Frontal cortex (tissue), 4 donors: ENCODE measurements around the gene GFI1B. TPM values are rescaled to one million over a fixed set of nuclear protein-coding genes. Genes with fewer than 3 reads are reported as not detected.

Experiments
- DNase-seq, 2 donors: peaks; one replicate each; pipeline ENCODE4 v3.0.0; 2012; ENCODE audit warnings: low spot score in 2 of 2
- FAIRE-seq: peaks from 2 replicates; lab custom pipeline; 2012; peaks lifted over from hg19 to GRCh38; lab: Jason Lieb, UNC
- total RNA-seq: library from RNA; depleted of rRNA; stranded (reverse); fragments of >200 nt; gene quantifications from one replicate; pipeline ENCODE4 v1.2.3, GENCODE V29; 2014
- donor health status: control.
- donor health status: control.
- donor health status: control.

Gene GFI1B
- total RNA-seq = 0.41 TPM

DNA sequence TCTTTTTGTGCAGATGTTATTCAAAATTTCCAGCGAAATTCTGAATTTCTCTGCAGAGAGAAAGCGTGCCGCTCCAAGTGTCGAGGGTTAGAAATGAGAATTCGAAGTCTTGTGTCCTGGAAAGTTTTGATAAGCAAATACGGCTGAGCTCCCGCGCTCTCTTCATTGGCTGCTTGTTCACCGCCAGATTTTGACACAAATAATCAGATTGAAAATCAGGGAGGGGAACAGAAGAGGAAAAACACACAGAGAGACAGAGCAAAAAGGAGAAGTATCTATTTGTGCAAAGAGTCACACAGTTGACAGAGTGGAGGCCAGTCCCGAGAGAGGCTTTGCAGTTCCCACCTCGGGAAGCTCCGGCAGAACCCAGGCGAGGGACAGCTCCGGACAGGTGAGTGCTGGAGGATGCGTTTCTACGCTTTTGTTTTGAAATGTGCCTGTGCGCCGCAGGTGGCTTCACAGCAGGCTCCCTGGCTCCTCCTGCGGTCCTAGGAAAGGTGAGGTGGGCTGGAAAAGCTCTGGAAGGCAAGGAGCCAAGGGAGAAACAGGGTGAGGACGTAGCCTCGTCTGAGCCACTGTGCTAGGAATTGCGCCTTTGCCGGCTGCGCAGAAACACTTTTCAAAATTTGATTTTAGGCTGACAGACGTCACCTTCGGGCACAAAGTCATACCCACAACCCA lies at the start of gene GFI1B:
TSS of gene GFI1B (plus strand) at position 244 of the 681 bp plus-strand sequence. CDS start 7,985 bp downstream, outside the sequence.
- no peak for FAIRE-seq

DNA sequence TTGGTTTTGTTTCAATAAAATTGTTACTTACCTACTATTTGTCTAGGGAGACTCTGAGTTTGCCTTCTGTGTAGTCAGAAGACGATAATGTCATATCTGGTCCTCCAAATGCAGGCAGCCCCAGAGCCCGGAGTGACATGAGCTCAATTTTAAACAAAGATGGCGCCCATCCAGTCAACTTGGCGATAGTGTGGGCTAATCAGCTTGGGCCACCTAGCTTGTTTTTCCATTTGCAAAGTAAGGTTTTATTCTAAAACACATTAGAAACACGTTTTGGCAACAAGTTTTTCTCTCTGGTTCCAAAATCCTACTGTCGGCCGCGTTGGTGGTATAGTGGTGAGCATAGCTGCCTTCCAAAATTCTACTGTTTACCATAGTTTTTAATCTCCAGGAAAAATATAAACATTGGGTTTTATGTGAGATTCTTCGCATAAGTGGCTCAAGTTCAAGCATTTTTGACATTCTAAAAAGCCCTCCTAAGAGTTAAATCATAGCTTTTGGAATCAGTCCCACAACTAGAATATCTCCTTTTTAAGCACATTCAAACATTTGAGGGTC lies 47.2 kb upstream of the GFI1B start:
- FAIRE-seq (no peak), DNase-seq (no peak)

More for the DNA sequence above, at the start of gene GFI1B:
- no peak for DNase-seq

DNA sequence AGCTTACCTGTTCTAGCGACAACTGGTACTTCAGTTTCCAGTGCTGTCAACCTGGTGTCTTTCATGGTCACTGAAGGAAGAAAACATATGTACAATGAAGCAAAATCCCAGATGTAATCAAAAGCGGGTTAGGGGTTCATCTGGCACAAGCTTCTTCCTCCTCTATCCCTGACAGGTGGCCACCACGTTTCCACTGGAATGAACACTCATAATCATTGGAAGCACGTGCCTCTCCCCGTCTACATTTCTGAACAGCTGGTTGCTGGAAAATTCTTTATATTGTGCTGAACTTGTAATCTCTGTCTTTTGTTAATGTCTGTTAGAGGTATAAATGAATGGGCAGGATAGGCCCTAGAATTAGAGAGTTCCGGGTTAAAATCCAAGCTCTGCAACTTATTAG lies 43.5 kb upstream of the GFI1B start:
- FAIRE-seq (no peak), DNase-seq (no peak)

DNA sequence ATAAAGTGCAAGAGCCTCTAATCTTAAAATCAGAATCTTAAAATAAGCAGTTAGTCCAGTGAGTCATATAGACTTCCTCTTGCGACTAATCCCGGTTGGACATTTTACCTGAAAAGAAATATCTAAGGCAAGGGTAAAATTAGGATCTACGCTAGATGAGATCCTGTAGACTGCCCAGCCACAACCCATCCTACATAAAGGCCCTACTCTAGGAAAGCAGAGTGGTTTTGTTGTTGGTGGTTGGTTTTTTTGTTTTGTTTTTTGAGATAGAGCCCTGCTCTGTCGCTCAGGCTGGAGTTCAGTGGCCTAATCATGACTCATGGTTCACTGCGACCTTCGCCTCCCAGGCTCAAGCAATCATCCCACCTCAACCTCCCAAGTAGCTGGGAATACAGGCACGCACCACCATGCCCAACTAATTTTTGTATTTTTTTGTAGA lies 41.0 kb upstream of the GFI1B start:
- FAIRE-seq (no peak), DNase-seq (no peak)

- DNase-seq (no peak), FAIRE-seq (no peak)
Measured at GRCh38 chr9:132939169-132939568, 39.3 kb upstream of the GFI1B start.

DNA sequence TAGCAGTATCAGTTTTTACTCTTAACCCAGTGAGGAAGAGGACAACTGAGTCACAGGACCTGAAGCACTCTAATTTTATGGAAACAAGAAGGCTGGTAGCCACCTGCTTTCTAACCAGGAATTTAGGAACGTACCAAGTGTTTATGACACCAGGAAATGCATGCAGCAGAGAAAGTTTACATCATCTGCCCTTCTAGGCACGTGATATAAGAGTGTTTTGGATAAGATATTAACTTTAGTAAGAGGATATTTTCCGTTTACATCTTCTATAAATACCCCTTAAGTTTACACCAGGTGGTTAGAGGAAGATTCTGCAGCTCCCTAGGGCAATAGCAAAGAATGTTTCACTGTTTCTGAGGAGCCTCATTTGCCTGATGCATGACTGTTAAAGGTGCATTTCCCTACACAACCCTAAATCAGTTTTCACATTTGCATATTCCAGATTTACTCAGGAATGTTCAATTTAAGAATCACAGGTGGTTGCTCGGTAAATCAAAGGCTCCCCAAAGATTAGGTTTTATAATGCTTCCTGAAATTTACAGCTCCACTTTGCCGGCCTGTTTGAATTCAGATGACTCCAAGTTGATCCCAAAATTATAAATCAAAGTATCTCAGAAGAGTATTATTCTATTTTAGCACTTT lies 35.8 kb upstream of the GFI1B start:
- FAIRE-seq (no peak), DNase-seq (no peak)

GRCh38 chr9:132943651-132944293 lies 34.7 kb upstream of the GFI1B start:
- FAIRE-seq (no peak), DNase-seq (no peak)

- FAIRE-seq = no peak
- peak; percentile 88 to 94 for DNase-seq
Measured at GRCh38 chr9:132944294-132945185, 34.0 kb upstream of the GFI1B start, which contains the start of gene TSC1. TSC1 (minus strand) TSS chr9:132944616; CDS start chr9:132928872, 15,744 bp downstream.

GRCh38 chr9:132945186-132946130 lies 33.0 kb upstream of the GFI1B start:
- no peak for FAIRE-seq
- DNase-seq = peak in 1 of 2 donors; percentile 37

DNA sequence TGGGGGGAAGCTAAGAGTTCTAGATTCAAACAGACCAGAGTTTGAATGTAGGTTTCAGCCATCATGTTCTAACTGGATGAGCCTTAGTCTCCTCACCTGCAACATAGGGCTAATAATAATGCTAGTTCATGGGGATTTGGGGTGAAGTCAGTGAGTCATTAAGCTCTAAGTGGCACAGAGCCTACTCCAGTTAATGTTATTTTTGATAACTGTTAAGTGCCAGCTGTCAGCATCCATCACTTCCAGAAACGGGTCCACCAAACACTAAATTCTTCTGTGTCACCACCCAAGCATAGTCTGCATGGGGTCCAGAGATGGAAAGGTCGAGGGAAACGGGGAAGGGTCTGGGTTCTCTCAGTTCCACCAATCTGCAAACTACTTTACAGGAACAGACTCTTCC lies 32.3 kb upstream of the GFI1B start:
- no peak for FAIRE-seq
- DNase-seq = no peak

DNA sequence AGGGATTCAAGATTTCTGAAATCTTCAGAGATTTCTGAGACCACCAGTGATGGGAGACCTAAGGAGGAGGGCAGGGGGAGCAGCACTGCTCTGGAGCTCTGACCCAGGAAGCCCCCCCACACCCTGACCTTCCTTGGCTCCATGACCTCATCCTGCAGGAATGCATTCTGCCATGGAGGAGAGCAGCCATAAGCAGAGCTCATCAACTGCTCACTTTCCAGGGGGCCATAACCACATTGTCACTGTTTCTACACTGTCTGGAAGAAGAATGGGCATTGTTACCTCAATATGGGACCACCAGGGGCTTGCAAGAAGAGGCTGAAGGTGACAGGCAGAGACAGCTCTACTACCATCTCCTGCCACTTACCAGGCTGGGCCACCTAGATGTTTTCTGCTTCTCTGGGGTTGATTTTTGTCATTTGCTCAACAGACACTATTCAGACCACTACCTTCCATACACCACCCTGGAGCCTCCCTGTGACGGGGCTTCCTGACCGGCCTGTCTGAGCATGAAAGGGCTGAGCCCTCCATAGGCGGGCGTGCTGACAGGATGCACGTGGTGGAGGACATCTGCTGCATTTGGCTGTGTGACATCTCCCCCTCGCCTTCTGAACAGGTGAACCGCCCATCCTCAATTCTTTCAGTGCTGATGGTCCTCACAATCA lies 31.7 kb upstream of the GFI1B start:
- DNase-seq (no peak), FAIRE-seq (no peak)

- DNase-seq (no peak), FAIRE-seq (no peak)
Measured at GRCh38 chr9:132947756-132948155, 30.7 kb upstream of the GFI1B start.

DNA sequence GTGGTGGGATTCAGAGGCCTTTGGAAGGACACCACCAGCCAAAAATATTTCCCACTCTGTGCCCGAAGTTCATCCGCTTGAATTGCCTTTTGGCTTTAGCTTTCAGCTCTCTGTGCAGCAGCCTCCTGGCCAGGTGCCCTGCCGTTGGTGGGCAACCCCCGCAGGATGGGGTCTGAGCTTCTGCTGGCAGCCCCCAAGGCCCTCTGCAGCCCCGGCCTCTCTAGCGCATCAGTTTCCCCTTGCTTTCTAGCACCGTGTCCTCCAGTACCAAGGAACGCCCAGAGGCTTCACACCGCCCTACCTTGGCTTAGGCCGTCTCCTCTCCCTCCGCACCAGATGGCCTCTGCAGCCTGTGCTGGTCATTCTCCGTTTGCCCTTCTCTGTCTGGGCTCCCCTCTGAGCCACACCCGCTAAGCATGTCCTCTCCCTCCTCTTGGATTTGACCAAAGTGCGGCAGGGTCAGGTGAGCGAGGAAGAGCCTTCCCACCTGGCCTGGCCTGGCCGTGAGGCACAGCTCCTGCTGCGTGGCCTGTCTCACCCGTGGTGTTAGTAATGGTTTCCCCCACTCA lies 29.9 kb upstream of the GFI1B start:
- DNase-seq = no peak
- FAIRE-seq = no peak

DNA sequence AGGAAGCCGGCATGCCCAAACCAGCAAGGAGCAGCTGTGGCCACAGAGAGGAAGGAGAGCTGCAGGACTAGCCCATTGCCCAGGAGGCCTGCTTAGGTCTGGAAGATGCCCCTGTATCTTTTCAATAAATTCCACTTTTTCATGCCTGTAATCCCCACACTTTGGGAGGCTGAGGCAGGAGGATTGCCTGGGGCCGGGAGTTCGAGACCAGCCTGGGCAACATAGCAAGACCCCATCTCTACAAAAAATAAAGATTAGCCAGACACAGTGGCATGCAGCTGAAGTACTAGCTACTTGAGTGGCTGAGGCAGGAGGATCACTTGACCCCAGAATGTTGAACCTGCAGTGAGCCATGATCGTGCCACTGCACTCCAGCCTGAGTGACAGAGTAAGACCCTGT lies 28.8 kb upstream of the GFI1B start:
- FAIRE-seq (no peak), DNase-seq (no peak)

DNA sequence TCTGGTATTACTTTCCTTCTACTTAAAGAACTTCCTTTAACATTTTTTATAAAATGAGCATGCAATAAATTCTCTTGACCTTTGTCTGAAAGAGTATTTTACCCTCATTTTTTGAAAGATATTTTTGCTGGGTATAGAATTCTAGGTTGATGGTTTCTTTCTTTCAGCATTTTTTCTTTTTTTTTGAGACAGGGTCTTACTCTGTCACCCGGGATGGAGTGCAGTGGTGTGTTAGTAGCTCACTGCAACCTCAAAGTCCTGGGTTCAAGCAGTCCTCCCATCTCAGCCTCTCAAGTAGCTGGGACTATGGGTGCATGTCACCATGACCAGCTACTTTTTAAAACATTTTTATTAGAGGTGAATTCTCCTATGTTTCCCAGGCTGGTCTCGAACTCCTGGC lies 23.4 kb upstream of the GFI1B start:
- no peak for DNase-seq
- FAIRE-seq = no peak

DNA sequence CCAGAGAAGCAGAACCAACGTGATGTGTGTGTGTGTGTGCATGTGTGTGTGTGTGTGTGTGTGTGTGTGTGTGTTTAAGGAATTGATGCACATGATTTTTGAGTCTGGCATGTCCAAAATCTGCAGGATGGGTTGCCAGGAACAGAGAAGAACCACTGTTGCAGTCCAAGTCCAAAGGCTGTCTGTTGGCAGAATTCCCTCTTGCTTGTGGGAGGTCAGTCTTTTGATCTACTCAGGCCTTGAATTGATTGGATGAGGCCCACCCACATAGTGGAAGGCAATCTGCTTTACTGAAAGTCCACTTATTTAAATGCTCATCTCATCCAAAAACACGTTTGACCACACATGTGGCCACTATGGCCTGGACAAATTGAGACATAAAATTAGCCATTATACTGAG lies 22.7 kb upstream of the GFI1B start:
- FAIRE-seq (no peak), DNase-seq (no peak)

DNA sequence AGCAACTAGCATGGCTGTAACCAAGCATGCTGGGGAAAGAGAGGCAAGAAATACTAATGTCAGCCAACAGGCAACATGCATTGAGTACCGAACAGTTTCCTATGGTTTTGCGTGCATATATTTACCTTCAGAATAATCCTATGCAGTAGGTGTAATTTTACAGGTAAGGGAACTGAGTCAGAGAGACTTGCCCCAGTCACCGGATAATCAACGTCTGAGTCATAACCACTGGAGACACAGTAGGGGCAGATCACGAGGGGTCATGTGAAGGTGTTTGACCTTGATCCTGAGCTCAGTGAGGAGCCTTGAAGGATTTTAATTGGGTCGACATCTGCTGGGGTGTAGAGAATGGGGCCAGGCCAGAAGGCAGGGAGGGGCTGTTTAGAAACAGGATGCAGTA lies 20.7 kb upstream of the GFI1B start:
- DNase-seq (no peak), FAIRE-seq (no peak)

DNA sequence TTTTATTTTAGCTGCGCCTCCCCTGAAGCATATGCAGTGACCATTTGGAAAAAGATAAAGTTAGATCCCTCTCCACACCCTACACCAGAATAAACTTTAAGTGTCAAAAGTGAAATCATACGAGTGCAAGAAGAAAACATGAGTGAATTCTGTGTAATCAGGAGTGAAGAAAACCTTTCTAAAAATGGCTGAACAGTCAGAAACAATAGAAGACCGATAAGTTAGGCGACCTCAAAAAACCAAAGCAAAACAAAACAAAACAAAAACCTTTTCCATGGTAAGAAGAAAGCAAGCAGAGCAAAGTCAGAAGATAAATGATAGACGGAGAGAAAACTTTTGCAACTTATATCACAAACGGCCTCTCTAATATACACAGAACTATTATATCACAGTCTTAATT lies 17.5 kb upstream of the GFI1B start:
- no peak for FAIRE-seq
- no peak for DNase-seq
